Astrocyte (in vitro differentiated cells and primary cell): ENCODE data around the gene CELF4.

Experiments
- CTCF ChIP-seq: IDR thresholded peaks from 2 replicates; pipeline ENCODE4 v1.5.1; 2011; ENCODE audit warnings: low read depth, mild to moderate bottlenecking, inconsistent platforms, low read length, moderate library complexity; ENCODE audit not compliant: insufficient read depth
- EZH2 ChIP-seq: IDR thresholded peaks from 2 replicates; pipeline ENCODE4 v1.6.1; 2012; ENCODE audit warnings: mild to moderate bottlenecking, low read length, inconsistent platforms; ENCODE audit not compliant: insufficient read depth

- TF ChIP-seq CTCF: no peak
- TF ChIP-seq EZH2: no peak
Measured at GRCh38 chr18:37421341-37422077, 144.1 kb downstream of the CELF4 start.
